ENCODE measurements around the gene GSG1L. TPM values are rescaled to one million over a fixed set of nuclear protein-coding genes. Genes with fewer than 3 reads are reported as not detected.

GSG1L gene
- polyA plus RNA-seq, 3 donors: not detected

DNA sequence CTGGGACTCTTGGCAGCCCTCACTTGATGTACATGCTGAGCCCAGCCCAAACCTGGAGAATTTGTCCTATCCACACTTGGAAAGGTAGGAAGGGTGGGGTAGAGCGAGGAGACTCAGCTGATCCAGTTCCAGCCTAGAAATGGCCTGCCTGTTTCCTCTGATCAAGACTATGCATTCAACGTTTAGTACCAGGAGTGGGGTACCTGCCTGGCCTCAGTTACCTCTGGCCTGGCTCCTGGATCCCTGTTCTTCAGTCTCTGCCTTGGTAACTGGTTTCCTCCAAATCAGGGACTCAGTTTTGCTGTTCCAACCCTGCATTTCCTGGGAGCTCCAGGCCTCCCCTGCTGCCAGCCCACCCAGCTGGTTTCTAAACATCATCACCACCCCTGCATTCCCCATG, 233.5 kb downstream of the GSG1L start:
- H3K27me3 Mint-ChIP-seq (ENCODE audit: low read depth in 3 of 3): peaks cover 5 to 15% (median 13%) of the 10 kb centered on the region in 3 donors
- Histone ChIP-seq H3K4me3 (replicated peaks in 1 of 3; ENCODE audit: low read depth in 2 of 3, low read length in 3 of 3) (no peak overlapping the region), H2AFZ (ENCODE audit: insufficient read depth, low read depth, low read length, poor library complexity, severe bottlenecking) (no peak overlapping the region), H3K9me3 (replicated peaks in 1 of 2; ENCODE audit: control insufficient read depth in 1 of 2, insufficient read depth in 1 of 2, low read length in 2 of 2) (peaks cover 0 to 13% of the 10 kb centered on the region in 2 donors), H4K20me1 (ENCODE audit: insufficient read depth, low read length) (no peaks in the 10 kb centered on the region), H3K4me1 (ENCODE audit: control insufficient read depth in 1 of 2, insufficient read depth in 2 of 2, low read length in 2 of 2) (no peaks in the 10 kb centered on the region), H3K9ac (ENCODE audit: insufficient read depth, low read length, poor library complexity, severe bottlenecking) (no peak overlapping the region), H3K4me2 (replicated peaks; ENCODE audit: extremely low read depth, low read length, poor library complexity, severe bottlenecking) (no peak overlapping the region), H3K27me3 (ENCODE audit: control insufficient read depth in 2 of 2, insufficient read depth in 2 of 2, low read length in 2 of 2) (no peaks in the 10 kb centered on the region), H3K36me3 (replicated peaks in 1 of 2; ENCODE audit: control insufficient read depth in 1 of 2, insufficient read depth in 2 of 2, low read length in 2 of 2) (no peaks in the 10 kb centered on the region), H3K79me2 (ENCODE audit: insufficient read depth, low read length) (no peaks in the 10 kb centered on the region), H3K27ac (ENCODE audit: low read depth in 1 of 2, low read length in 2 of 2) (no peak overlapping the region)
- H3K4me1 Mint-ChIP-seq: no peaks in the 10 kb centered on the region
- no peak overlapping the region for H3K4me3 Mint-ChIP-seq
- 79% methylated on average over 2 of the region's 2 CpGs for WGBS (ENCODE audit: insufficient coverage)
- TF ChIP-seq, protein P1, sequence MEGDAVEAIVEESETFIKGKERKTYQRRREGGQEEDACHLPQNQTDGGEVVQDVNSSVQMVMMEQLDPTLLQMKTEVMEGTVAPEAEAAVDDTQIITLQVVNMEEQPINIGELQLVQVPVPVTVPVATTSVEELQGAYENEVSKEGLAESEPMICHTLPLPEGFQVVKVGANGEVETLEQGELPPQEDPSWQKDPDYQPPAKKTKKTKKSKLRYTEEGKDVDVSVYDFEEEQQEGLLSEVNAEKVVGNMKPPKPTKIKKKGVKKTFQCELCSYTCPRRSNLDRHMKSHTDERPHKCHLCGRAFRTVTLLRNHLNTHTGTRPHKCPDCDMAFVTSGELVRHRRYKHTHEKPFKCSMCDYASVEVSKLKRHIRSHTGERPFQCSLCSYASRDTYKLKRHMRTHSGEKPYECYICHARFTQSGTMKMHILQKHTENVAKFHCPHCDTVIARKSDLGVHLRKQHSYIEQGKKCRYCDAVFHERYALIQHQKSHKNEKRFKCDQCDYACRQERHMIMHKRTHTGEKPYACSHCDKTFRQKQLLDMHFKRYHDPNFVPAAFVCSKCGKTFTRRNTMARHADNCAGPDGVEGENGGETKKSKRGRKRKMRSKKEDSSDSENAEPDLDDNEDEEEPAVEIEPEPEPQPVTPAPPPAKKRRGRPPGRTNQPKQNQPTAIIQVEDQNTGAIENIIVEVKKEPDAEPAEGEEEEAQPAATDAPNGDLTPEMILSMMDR (IDR thresholded peaks at IDR 0.05): no peak
- no peaks in the 10 kb centered on the region for H3K36me3 Mint-ChIP-seq
- H3K27ac Mint-ChIP-seq: no peak overlapping the region
- DNase-seq: no peak
- intact Hi-C loops (cut with micrococcal nuclease): no loop called here
- peaks cover 8 to 15% (median 13%) of the 10 kb centered on the region in 7 donors for H3K9me3 Mint-ChIP-seq

DNA sequence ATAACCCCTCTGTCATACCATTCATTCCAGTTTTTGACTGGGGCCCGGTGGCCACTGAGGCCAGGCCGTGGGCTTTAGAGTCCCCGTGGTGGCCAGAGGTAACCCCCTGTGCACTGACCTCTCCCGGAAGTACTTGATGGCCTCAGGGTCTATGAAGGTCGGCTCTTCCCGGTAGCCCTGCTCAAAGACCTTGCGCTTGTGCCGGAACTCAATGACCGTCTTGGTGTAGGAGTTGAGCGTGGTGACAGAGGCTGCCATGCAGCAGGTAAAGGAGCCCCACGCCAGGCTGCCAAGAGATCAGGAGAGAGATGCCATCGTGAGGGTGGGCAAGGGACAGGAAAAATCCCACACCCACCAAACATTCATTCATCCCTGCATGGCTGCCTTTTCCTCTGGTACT, 234.8 kb downstream of the GSG1L start:
- Histone ChIP-seq H3K27ac (ENCODE audit: low read depth in 1 of 2, low read length in 2 of 2) (no peak overlapping the region), H3K36me3 (replicated peaks in 1 of 2; ENCODE audit: control insufficient read depth in 1 of 2, insufficient read depth in 2 of 2, low read length in 2 of 2) (no peaks in the 10 kb centered on the region), H2AFZ (ENCODE audit: insufficient read depth, low read depth, low read length, poor library complexity, severe bottlenecking) (no peak overlapping the region), H3K9ac (ENCODE audit: insufficient read depth, low read length, poor library complexity, severe bottlenecking) (no peak overlapping the region), H3K4me3 (replicated peaks in 1 of 3; ENCODE audit: low read depth in 2 of 3, low read length in 3 of 3) (no peak overlapping the region), H3K79me2 (ENCODE audit: insufficient read depth, low read length) (no peaks in the 10 kb centered on the region), H4K20me1 (ENCODE audit: insufficient read depth, low read length) (no peaks in the 10 kb centered on the region), H3K9me3 (replicated peaks in 1 of 2; ENCODE audit: control insufficient read depth in 1 of 2, insufficient read depth in 1 of 2, low read length in 2 of 2) (peaks cover 0 to 13% of the 10 kb centered on the region in 2 donors), H3K4me2 (replicated peaks; ENCODE audit: extremely low read depth, low read length, poor library complexity, severe bottlenecking) (no peak overlapping the region), H3K27me3 (ENCODE audit: control insufficient read depth in 2 of 2, insufficient read depth in 2 of 2, low read length in 2 of 2) (no peaks in the 10 kb centered on the region), H3K4me1 (ENCODE audit: control insufficient read depth in 1 of 2, insufficient read depth in 2 of 2, low read length in 2 of 2) (no peaks in the 10 kb centered on the region)
- intact Hi-C loops (cut with micrococcal nuclease): no loop called here
- 90% methylated on average over 9 of the region's 12 CpGs for WGBS (ENCODE audit: insufficient coverage)
- Mint-ChIP-seq H3K4me1 (no peaks in the 10 kb centered on the region), H3K27me3 (ENCODE audit: low read depth in 3 of 3) (peaks cover 2 to 13% (median 9%) of the 10 kb centered on the region in 3 donors), H3K36me3 (no peaks in the 10 kb centered on the region), H3K9me3 (peaks cover 8 to 15% (median 13%) of the 10 kb centered on the region in 7 donors), H3K4me3 (no peak overlapping the region), H3K27ac (no peak overlapping the region)
- TF ChIP-seq, protein P1 (IDR thresholded peaks at IDR 0.05): no peak
- no peak for DNase-seq

All from CD14-positive monocyte (primary cell).